Measurements from ENCODE around the gene EPM2A. TPM values are rescaled to one million over a fixed set of nuclear protein-coding genes. Genes with fewer than 3 reads are reported as not detected.

Gene EPM2A
- total and polyA plus RNA-seq, 2 of the 4 experiments (the other 2 are of a cell fraction), result 2.1 to 4.5 TPM

DNA sequence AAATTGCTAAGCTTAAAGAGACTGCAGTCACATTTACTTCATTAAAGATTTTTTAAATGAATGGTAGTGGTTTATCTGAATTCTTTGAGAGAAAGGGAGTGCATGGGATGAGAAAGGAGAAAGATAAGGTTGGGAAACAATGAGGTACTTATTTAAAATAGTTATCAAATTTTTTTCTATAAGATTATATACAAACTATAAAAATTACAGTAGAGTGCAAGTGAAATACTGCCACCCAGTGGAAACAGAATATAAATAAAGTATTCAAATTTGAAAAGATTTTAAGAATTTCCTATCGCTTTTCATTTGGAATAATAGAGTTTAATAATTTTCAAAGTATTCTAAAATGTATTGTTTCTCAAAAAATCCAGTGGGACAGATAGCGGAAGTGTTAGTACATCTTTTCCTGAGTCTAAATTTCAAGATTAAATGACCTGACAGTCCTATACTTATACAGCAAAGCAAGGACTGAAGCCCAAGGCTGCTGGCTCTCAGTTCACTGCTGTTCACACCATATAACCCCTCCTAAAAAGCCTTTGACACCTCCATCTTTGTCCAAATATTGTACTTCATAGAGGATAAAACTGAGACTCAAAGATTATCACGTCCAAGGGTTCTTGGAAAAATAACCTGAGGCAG is 31.1 kb downstream of the EPM2A start:
- H3K4me3 ChIP-seq (ENCODE audit: insufficient read depth, low read depth, low read length), result no peak overlapping the region
- no peak overlapping the region for H3K23ac ChIP-seq (ENCODE audit: low read depth, low read length)
- ChIA-PET POLR2A (ENCODE audit: unreplicated experiment) (no interaction called here), CTCF (interaction anchor here (0.7 to 1.3 kb wide), 6 partner anchors 8 to 100 kb away, joined by 3 read pairs; no protein-coding TSS in a partner anchor)
- ATAC-seq (ENCODE audit: low read depth) (no peak), DNase-seq (peak; percentile 38)
- H2BK20ac ChIP-seq (ENCODE audit: low read depth, low read length), result no peak overlapping the region
- no peaks in the 10 kb centered on the region for H3K9me3 ChIP-seq (ENCODE audit: control insufficient read depth, insufficient read depth, low read length)
- no peak overlapping the region for H2BK5ac ChIP-seq (ENCODE audit: low read depth, low read length, poor library complexity, severe bottlenecking)
- H2BK15ac ChIP-seq (ENCODE audit: low read depth, low read length), result no peak overlapping the region
- peak; percentile 47; the same call in 1 of the 2 replicates for TF ChIP-seq SMC3 (IDR thresholded peaks at IDR 0.05; ENCODE audit: low read depth, low read length)
- no peak for TF ChIP-seq NFE2L2 (IDR thresholded peaks at IDR 0.05; ENCODE audit: low read depth, low read length)
- TF ChIP-seq, protein P1, sequence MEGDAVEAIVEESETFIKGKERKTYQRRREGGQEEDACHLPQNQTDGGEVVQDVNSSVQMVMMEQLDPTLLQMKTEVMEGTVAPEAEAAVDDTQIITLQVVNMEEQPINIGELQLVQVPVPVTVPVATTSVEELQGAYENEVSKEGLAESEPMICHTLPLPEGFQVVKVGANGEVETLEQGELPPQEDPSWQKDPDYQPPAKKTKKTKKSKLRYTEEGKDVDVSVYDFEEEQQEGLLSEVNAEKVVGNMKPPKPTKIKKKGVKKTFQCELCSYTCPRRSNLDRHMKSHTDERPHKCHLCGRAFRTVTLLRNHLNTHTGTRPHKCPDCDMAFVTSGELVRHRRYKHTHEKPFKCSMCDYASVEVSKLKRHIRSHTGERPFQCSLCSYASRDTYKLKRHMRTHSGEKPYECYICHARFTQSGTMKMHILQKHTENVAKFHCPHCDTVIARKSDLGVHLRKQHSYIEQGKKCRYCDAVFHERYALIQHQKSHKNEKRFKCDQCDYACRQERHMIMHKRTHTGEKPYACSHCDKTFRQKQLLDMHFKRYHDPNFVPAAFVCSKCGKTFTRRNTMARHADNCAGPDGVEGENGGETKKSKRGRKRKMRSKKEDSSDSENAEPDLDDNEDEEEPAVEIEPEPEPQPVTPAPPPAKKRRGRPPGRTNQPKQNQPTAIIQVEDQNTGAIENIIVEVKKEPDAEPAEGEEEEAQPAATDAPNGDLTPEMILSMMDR (conservative IDR thresholded peaks at IDR 0.05; ENCODE audit: low read depth, low read length), result peak; percentile 54
- TF ChIP-seq RAD21 (IDR thresholded peaks at IDR 0.05; ENCODE audit: low read length), result peak; percentile 54
- H3K4ac ChIP-seq (ENCODE audit: low read depth, low read length), result no peak overlapping the region
- no peak overlapping the region for H2AK9ac ChIP-seq (replicated peaks; ENCODE audit: low read depth, low read length, poor library complexity)
- no peak overlapping the region for H2AK5ac ChIP-seq (ENCODE audit: low read depth, low read length)
- H3K4me1 ChIP-seq (ENCODE audit: control insufficient read depth, insufficient read depth, low read length), result peaks cover 2% of the 10 kb centered on the region; the same call in 1 of the 2 replicates
- in situ Hi-C loops (cut with MboI; ENCODE audit: low sequenced_read_pairs) (loop anchor here (10.0 kb wide), 1 partner anchor 1119 kb away; no protein-coding TSS in a partner anchor), intact Hi-C loops (cut with micrococcal nuclease) (loop anchor here (5.0 to 10.0 kb wide), 3 partner anchors 487 to 1122 kb away; no protein-coding TSS in a partner anchor), dilution Hi-C loops (cut with HindIII; ENCODE audit: low sequenced_read_pairs, unreplicated experiment) (no loop called here)
- no peaks in the 10 kb centered on the region for H3K79me1 ChIP-seq (ENCODE audit: low read depth in 1 of 2, low read length in 2 of 2)
- BruUV-seq (replicated peaks), result no TSS peak
- no peak overlapping the region for H3K18ac ChIP-seq (ENCODE audit: low read depth, low read length)
- no peak overlapping the region for H3K27ac ChIP-seq (ENCODE audit: insufficient read depth, low read length)
- no peaks in the 10 kb centered on the region; the same call in 1 of the 2 replicates for H3K9me1 ChIP-seq (ENCODE audit: insufficient read depth, low read length)
- H2BK120ac ChIP-seq (ENCODE audit: low read depth, low read length), result no peak overlapping the region
- H3K14ac ChIP-seq (replicated peaks; ENCODE audit: low read depth, low read length), result no peak overlapping the region
- no peaks in the 10 kb centered on the region for H3K36me3 ChIP-seq (ENCODE audit: control insufficient read depth, insufficient read depth, low read length)
- H2AFZ ChIP-seq (replicated peaks; ENCODE audit: low read length, poor library complexity), result no peak overlapping the region
- 0 out of 4 replicates have a peak overlapping the region, but pooled peaks of 1 of the 2 experiments have one; percentile 8 for H4K8ac ChIP-seq (ENCODE audit: low read depth in 2 of 2, low read length in 2 of 2)
- no CpG with 5 or more reads among the region's 3 CpGs for WGBS, 2 experiments (ENCODE audit: extremely low coverage in 2 of 2, insufficient read length in 1 of 2)
- no peak overlapping the region for H3K4me2 ChIP-seq (ENCODE audit: low read depth, low read length)
- no peak overlapping the region for H4K91ac ChIP-seq (ENCODE audit: insufficient read depth, low read depth, low read length)
- H4K5ac ChIP-seq (ENCODE audit: low read depth, low read length), result no peak overlapping the region
- no peaks in the 10 kb centered on the region for H3K27me3 ChIP-seq (ENCODE audit: control insufficient read depth, insufficient read depth, low read length)
- no peaks in the 10 kb centered on the region for H4K20me1 ChIP-seq (ENCODE audit: insufficient read depth, low read length)
- H3K9ac ChIP-seq (ENCODE audit: low read depth, low read length), result no peak overlapping the region
- H3K56ac ChIP-seq (ENCODE audit: extremely low read depth, insufficient read depth, low read length), result no peak overlapping the region
